CD14-positive monocyte (primary cell): Measurements from ENCODE around the gene MBP. TPM values are rescaled to one million over a fixed set of nuclear protein-coding genes. Genes with fewer than 3 reads are reported as not detected.

Source experiments
- DNase-seq, 3 donors: peaks; one replicate each; pipeline ENCODE4 v3.0.0-alpha.2; 2011 to 2022
- H2AFZ ChIP-seq: 2 replicates; pipeline ENCODE4 v1.6.0; 2012; ENCODE audit warnings: mild to moderate bottlenecking, low read depth, low read length, inconsistent platforms; ENCODE audit not compliant: insufficient read depth, poor library complexity, severe bottlenecking
- H3K27ac ChIP-seq, 2 donors: 1 replicate in 1 of 2; 2 replicates in 1 of 2; pipeline ENCODE4 v1.5.1; 2012 to 2013; ENCODE audit warnings: low read length in 2 of 2, control low read depth in 1 of 2, inconsistent platforms in 1 of 2, low read depth in 1 of 2, mild to moderate bottlenecking in 1 of 2
- H3K27me3 ChIP-seq, 2 donors: one replicate each; pipeline versions ENCODE4 v1.6.0 to v1.6.1; 2011 to 2013; ENCODE audit warnings: low read length in 2 of 2; ENCODE audit not compliant: control insufficient read depth in 2 of 2, insufficient read depth in 2 of 2
- H3K36me3 ChIP-seq, 2 donors: replicated peaks in 1 of 2; 1 replicate in 1 of 2; 2 replicates in 1 of 2; pipeline versions ENCODE4 v1.5.1 to v1.6.1; 2012 to 2013; ENCODE audit warnings: low read length in 2 of 2, control low read depth in 1 of 2, inconsistent platforms in 1 of 2, mild to moderate bottlenecking in 1 of 2; ENCODE audit not compliant: insufficient read depth in 2 of 2, control insufficient read depth in 1 of 2
- H3K4me1 ChIP-seq, 2 donors: 1 replicate in 1 of 2; 2 replicates in 1 of 2; pipeline versions ENCODE4 v1.5.1 to v1.6.1; 2012 to 2013; ENCODE audit warnings: low read length in 2 of 2, control low read depth in 1 of 2, inconsistent platforms in 1 of 2, mild to moderate bottlenecking in 1 of 2, moderate library complexity in 1 of 2; ENCODE audit not compliant: insufficient read depth in 2 of 2, control insufficient read depth in 1 of 2
- H3K4me2 ChIP-seq: replicated peaks from 2 replicates; pipeline ENCODE3; 2012; ENCODE audit warnings: low read length, moderate library complexity, mild to moderate bottlenecking; ENCODE audit not compliant: poor library complexity, severe bottlenecking; ENCODE audit errors: extremely low read depth
- H3K4me3 ChIP-seq, 3 experiments: fragments of 200-600 bp in 1 of 3; sonication (generic) in 1 of 3; replicated peaks in 1 of 3; 1 replicate in 2 of 3; 2 replicates in 1 of 3; pipeline ENCODE4 v1.5.1; 2011 to 2013; ENCODE audit warnings: low read length in 3 of 3, mild to moderate bottlenecking in 3 of 3, control low read depth in 2 of 3, low read depth in 2 of 3, inconsistent platforms in 1 of 3, moderate library complexity in 1 of 3
- H3K79me2 ChIP-seq: 2 replicates; pipeline ENCODE4 v1.6.0; 2012; ENCODE audit warnings: mild to moderate bottlenecking, control low read depth, inconsistent platforms, low read length, moderate library complexity; ENCODE audit not compliant: insufficient read depth
- H3K9ac ChIP-seq: 2 replicates; pipeline ENCODE4 v1.6.0; 2017; ENCODE audit warnings: low read length, mild to moderate bottlenecking; ENCODE audit not compliant: insufficient read depth, poor library complexity, severe bottlenecking
- H3K9me3 ChIP-seq, 2 donors: replicated peaks in 1 of 2; 1 replicate in 1 of 2; 2 replicates in 1 of 2; pipeline versions ENCODE4 v1.5.1 to v1.6.1; 2012 to 2013; ENCODE audit warnings: low read length in 2 of 2, control low read depth in 1 of 2; ENCODE audit not compliant: control insufficient read depth in 1 of 2, insufficient read depth in 1 of 2
- H4K20me1 ChIP-seq: 2 replicates; pipeline ENCODE4 v1.6.0; 2012; ENCODE audit warnings: mild to moderate bottlenecking, low read length, control low read depth, moderate library complexity; ENCODE audit not compliant: insufficient read depth
- H3K27ac Mint-ChIP-seq, 7 donors: one replicate each; pipeline ENCODE4 v1.8.0; 2020; ENCODE audit warnings: mild to moderate bottlenecking in 7 of 7, mixed read lengths in 7 of 7, moderate library complexity in 6 of 7, inconsistent platforms in 2 of 7
- H3K27me3 Mint-ChIP-seq, 3 donors: one replicate each; pipeline ENCODE4 v1.8.0; 2021 to 2022; ENCODE audit warnings: low read depth in 3 of 3, mild to moderate bottlenecking in 3 of 3, mixed read lengths in 3 of 3, moderate library complexity in 3 of 3, inconsistent platforms in 1 of 3
- H3K36me3 Mint-ChIP-seq, 2 donors: one replicate each; pipeline ENCODE4 v1.8.0; 2020; ENCODE audit warnings: mixed read lengths in 2 of 2, inconsistent platforms in 1 of 2, mild to moderate bottlenecking in 1 of 2
- H3K4me1 Mint-ChIP-seq: one replicate; pipeline ENCODE4 v1.8.0; 2020; ENCODE audit warnings: mild to moderate bottlenecking, mixed read lengths
- H3K4me3 Mint-ChIP-seq, 2 donors: one replicate each; pipeline ENCODE4 v1.8.0; 2020; ENCODE audit warnings: mild to moderate bottlenecking in 2 of 2, mixed read lengths in 2 of 2, moderate library complexity in 1 of 2
- H3K9me3 Mint-ChIP-seq, 7 donors: one replicate each; pipeline ENCODE4 v1.8.0; 2020 to 2022; ENCODE audit warnings: mixed read lengths in 7 of 7, mild to moderate bottlenecking in 6 of 7, moderate library complexity in 6 of 7, inconsistent platforms in 2 of 7
- WGBS: methylation state at CpG from one replicate; pipeline ENCODE4 v1.1.5; 2013; ENCODE audit warnings: missing lambda C conversion rate; ENCODE audit not compliant: insufficient coverage; 5-methylcytosine and 5-hydroxymethylcytosine counted together
- intact Hi-C, 2 donors: fragments of 100-400 bp; cut with micrococcal nuclease; formaldehyde crosslinking; loops; one replicate each; pipeline versions ENCODE4 v1.15.0 to v1.15.1; 2023
- polyA plus RNA-seq, 3 donors: library from polyadenylated mRNA; depleted of rRNA in 1 of 3; unstranded in 2 of 3; stranded (reverse) in 1 of 3; fragments of 300-500 nt in 2 of 3; fragments of >200 nt in 1 of 3; fragmentation: Illumina TruSeq in 2 of 3; gene quantifications; 1 replicate in 2 of 3; 2 replicates in 1 of 3; pipeline ENCODE4 v1.2.3, GENCODE V29; 2012 to 2021
- TF ChIP-seq, protein P1 (sequence below): fragments of 200-600 bp; IDR thresholded peaks from one replicate; pipeline ENCODE4 v1.8.0; 2022; ENCODE audit warnings: antibody characterized with exemption, mild to moderate bottlenecking

MBP gene
- polyA plus RNA-seq, 3 donors, result 47.7 to 81.0 (median 50.4) TPM

DNA sequence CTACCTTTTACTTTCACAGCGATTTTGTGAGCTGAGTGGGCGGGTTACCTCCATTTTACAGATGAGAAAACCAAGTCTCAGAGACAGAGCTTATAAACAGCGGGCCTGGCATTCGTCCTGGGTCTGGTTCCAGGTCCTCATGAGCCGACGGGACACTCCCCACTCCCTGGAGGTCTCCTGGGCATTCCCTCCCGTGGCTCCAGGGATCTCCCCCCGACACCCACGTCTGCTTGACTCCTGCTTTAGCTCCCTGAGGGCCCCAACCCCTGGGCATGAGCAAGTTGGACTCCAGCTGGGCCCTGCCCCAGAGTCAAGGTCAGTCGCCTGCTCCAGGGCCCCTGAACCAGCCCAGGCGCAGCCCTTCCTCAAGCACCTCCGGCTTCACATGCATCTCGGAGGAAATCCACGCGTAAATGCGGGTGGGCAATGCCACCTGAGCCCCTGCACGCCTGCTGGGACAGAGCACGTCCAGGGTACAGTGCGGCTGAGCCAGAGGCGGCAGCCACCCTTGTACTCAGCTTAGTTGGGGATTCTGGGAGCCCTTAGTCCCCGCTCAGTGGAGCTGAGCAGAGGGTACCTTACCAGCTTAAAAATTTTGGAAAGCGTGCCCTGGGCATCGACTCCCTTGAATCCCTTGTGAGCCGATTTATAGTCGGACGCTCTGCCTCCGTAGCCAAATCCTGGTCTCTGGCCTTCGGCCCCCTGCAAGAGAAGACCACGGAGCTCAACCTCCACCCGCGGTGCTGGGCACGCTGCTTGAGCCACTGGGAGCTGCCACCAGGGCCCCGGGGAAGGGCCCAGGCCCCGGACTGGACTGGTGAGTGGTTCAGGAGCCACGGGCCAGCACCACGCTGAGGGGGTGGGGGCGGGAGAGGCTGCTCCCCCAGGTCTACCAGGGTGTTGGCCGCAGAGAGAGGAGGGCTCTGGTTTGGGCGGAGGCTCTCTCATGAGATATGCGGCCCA, 148.1 kb downstream of the MBP start:
- 95% methylated on average over 32 of the region's 40 CpGs for WGBS
- H3K36me3 ChIP-seq, result no peaks in the 10 kb centered on the region
- no peak overlapping the region for H3K4me2 ChIP-seq
- H4K20me1 ChIP-seq, result no peaks in the 10 kb centered on the region
- no peaks in the 10 kb centered on the region for H3K27me3 ChIP-seq
- intact Hi-C loops, result loop anchor here in 1 of 2 donors (10.0 kb wide), 1 partner anchor 180 kb away; no protein-coding TSS in a partner anchor
- H3K4me3 ChIP-seq, result no peak overlapping the region
- Mint-ChIP-seq H3K27ac (peak overlapping the region in 1 of 7 donors; percentile 31), H3K36me3 (peaks cover 0 to 1% of the 10 kb centered on the region in 2 donors), H3K27me3 (peaks cover 1 to 8% (median 2%) of the 10 kb centered on the region in 3 donors), H3K4me1 (peaks cover 18% of the 10 kb centered on the region), H3K4me3 (no peak overlapping the region), H3K9me3 (peaks cover 0 to 2% (median 0%) of the 10 kb centered on the region in 7 donors)
- DNase-seq, result no peak
- TF ChIP-seq, protein P1, sequence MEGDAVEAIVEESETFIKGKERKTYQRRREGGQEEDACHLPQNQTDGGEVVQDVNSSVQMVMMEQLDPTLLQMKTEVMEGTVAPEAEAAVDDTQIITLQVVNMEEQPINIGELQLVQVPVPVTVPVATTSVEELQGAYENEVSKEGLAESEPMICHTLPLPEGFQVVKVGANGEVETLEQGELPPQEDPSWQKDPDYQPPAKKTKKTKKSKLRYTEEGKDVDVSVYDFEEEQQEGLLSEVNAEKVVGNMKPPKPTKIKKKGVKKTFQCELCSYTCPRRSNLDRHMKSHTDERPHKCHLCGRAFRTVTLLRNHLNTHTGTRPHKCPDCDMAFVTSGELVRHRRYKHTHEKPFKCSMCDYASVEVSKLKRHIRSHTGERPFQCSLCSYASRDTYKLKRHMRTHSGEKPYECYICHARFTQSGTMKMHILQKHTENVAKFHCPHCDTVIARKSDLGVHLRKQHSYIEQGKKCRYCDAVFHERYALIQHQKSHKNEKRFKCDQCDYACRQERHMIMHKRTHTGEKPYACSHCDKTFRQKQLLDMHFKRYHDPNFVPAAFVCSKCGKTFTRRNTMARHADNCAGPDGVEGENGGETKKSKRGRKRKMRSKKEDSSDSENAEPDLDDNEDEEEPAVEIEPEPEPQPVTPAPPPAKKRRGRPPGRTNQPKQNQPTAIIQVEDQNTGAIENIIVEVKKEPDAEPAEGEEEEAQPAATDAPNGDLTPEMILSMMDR, result no peak
- no peaks in the 10 kb centered on the region for H3K79me2 ChIP-seq
- no peak overlapping the region for H3K27ac ChIP-seq
- H3K9me3 ChIP-seq, result no peaks in the 10 kb centered on the region
- no peak overlapping the region for H3K9ac ChIP-seq
- no peak overlapping the region for H2AFZ ChIP-seq
- H3K4me1 ChIP-seq, result peaks cover 15 to 16% of the 10 kb centered on the region in 2 donors

DNA sequence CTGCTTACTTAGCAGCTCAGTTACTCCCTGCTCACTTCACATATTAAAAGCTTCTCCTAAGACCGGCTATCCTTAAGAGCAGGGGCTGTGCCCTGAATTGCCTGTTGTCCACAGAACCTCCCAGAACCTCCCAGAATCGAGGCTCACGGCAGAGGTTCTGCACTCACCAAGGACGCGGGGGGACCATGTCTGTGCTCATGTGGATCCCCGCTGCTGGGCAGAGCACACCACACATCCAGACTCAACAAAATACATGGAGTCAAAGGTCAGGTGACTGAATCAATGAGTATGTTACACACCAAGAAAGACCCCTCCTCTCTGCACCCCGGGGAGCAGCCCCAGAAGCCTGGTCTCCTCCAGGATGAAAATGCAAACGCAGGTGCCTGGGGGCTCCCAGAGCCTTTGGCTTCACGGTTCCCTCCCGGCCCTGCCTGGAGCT, 149.0 kb downstream of the MBP start:
- Histone ChIP-seq H3K4me3 (no peak overlapping the region), H3K4me2 (no peak overlapping the region), H3K79me2 (no peaks in the 10 kb centered on the region), H3K36me3 (no peaks in the 10 kb centered on the region), H3K9me3 (no peaks in the 10 kb centered on the region), H3K27me3 (no peaks in the 10 kb centered on the region), H3K9ac (no peak overlapping the region), H4K20me1 (no peaks in the 10 kb centered on the region), H3K4me1 (peaks cover 15 to 16% of the 10 kb centered on the region in 2 donors), H2AFZ (no peak overlapping the region), H3K27ac (no peak overlapping the region)
- Mint-ChIP-seq H3K4me3 (no peak overlapping the region), H3K36me3 (peaks cover 0 to 1% of the 10 kb centered on the region in 2 donors), H3K9me3 (peaks cover 0 to 2% (median 0%) of the 10 kb centered on the region in 7 donors), H3K4me1 (peaks cover 18% of the 10 kb centered on the region), H3K27ac (peak overlapping the region in 1 of 7 donors; percentile 47), H3K27me3 (peaks cover 1 to 6% (median 2%) of the 10 kb centered on the region in 3 donors)
- intact Hi-C loops, result loop anchor here in 1 of 2 donors (10.0 kb wide), 1 partner anchor 179 kb away; no protein-coding TSS in a partner anchor
- 86% methylated on average over 10 of the region's 10 CpGs for WGBS
- TF ChIP-seq, protein P1, result peak; percentile 56
- DNase-seq, result no peak
